Measurements from ENCODE around the gene PINLYP.

- TF ChIP-seq CTCF (IDR thresholded peaks at IDR 0.05) (no peak), POLR2A (IDR thresholded peaks at IDR 0.05) (no peak)
Observed at GRCh38 chr19:43626838-43627237, 51.2 kb downstream of the PINLYP start.
